ENCODE results near the gene COL6A2. TPM values are rescaled to one million over a fixed set of nuclear protein-coding genes. Genes with fewer than 3 reads are reported as not detected.
"Not testable (repeated sequence)": the region's sequence is repeated elsewhere in the genome, so short reads cannot be mapped to it uniquely, and the experiment has no call there.

Gene COL6A2
- total RNA-seq, 1 experiment from 2014 or later, result 163 TPM

DNA sequence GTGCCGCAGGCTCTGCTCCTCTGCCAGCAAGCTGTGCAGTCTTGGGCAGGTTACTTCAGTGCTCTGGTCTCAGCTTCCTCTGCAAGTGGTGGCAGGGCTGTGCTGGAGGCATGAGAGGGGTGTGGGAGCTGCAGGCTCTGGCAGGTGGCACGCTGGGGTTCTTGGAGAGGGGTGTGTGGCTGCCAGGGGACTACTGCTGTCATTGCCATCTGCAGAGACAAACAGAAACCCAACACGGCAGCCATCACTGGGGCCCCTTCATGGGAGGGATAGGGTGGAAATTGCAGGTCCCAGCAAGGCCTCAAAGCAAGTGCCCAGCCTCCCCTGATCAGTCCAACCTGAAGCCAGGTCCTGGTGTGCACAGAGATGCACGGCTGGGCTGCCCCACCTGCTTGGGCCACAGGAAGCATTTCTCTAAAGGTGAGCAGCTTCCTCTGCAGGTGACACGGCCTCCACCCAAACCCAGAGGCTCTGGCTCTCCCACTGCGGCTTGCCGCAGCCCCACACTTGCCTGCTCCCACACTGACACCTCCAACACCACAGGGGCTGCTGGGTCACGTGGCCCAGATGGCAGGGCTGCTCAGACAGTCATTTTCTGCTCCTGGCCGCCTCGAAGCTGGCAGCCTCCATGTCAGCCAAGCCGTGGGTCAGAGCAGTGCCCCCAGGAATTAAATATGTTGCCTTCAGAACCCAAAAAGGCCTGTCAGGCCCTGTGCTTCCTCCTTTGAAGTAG is 4.1 kb upstream of the COL6A2 start:
- no peak for DNase-seq (ENCODE audit: low spot score)

DNA sequence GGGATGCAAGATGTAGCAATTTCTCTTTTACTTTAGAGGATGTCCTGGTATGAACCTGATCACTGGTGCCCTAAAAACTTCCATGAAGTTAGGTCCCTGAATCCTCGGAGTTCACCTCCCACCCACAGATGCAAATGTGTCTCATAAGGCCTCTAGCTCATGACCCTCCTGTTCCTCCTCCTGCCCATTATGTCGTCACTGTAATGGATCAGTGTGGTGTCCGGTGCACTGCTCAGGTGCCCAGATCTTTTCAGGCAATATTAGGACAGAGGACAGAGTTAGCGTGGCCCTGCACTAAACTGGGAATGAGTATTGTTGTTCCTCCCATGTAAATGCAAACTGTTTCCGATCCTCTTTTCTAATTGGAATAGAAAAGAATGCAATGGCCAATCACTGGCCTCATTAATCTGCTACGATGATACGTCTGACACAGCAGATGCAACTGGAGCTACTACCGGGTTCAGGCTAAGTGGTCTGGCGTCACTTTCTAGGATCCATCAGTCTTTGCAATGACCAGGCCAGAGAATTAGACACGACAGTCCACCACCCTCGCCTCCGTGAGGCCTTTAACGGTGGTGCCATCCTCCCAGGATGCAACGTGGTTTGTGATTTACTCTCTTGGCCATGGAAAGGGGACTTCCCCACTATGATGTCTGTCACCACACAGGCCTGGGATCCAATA is 3.4 kb upstream of the COL6A2 start:
- DNase-seq (ENCODE audit: low spot score), result no peak

DNA sequence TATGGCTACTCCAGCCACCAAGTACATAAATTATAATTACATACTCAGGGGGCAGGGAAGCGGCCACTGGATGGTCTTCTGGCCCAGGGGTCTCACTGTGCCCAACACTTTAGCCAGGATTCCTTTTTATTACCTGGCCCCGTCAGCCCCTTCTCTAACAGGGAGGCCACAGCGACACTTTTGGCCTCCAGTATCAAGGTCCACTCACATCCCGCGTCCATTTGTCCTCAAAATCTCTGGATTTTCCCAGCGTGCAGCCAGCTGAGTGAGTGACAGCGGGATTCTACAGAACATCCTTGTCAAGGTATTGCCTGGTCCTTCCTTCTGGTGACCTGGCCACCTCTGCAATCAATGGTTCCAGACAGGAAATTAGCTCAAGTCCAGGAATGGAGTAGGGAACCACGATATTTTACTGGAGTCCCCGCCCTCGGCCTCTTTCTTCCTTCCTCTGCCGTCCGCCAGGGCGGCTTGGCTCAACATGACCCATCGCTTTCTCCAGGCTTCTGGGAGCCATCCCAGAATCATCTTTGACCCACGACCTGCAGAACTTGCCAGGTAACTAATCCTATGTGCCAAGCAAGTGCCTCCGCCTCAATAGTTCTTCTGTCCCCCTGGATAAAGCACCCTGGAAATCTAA is 2.7 kb upstream of the COL6A2 start:
- DNase-seq (ENCODE audit: low spot score), result no peak

DNA sequence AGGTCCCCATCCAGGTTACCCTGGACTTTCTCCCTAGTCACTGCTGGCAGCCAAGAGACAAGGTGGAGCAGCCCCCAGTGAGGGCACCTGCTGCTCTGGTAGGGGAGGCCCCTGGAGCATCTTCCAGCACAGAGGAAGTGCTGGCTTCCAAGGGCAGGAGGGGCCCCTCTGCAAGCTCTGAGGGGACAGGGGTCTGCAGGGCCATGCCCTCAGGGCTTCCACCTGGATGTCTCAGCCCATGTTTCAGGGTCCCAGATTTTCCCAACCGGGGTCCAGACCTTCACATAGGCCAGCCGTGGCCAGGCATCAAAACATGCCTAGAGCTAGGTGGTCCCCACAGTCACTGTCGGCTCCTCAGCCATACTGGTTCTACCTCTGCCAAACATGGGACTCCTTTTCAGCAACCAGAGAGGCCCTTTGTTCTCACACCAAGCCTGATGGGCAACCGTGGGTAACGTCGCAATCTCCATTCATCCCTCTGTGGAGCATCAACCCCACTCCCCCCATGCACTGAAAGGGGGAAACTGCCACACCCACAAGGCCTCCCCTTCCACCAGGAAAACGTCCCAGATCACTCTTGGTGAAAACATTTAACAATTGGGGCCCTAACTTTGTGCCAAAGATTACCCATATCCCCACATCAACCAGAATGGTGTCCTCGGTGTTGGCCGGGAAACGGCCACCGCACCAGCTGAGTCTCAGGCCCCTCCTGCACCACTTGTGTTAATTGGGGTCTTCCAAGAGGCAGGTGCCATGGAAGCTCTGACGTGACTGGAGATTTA is 1.9 kb upstream of the COL6A2 start:
- DNase-seq (ENCODE audit: low spot score), result no peak

DNA sequence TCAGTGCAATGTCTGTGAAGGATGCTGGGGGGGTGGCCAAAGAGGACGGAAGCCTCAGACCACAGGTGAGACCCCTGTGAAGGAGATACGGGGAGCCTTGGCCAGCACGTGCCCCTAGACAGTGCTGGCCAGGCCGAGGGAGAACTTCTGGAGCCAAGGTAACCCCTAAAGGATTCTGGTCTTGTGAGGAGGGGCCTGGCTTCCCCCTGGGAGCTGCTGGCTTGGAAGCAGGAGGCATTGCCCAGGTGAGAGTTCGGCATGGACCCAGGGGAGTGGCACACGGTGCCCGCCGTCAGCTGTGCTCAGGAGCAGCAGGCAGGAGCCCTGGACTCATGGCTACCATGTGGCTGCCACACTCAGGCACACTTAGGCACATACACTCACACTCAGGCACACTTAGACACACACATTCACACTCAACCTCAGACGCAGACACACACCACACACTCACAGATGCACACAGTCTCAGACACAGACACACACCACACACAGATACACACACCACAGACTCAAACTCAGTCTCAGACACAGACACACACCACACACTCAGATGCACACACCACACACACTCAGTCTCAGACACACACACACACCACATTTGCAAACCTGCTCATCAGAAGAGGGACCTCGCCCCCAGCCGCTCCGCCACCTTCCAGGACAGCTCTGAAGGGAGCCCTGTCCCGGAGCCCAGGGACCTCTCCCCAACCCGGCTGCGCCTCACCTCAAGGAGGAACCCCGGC is 1.1 kb upstream of the COL6A2 start:
- DNase-seq (ENCODE audit: low spot score), result no peak

DNA sequence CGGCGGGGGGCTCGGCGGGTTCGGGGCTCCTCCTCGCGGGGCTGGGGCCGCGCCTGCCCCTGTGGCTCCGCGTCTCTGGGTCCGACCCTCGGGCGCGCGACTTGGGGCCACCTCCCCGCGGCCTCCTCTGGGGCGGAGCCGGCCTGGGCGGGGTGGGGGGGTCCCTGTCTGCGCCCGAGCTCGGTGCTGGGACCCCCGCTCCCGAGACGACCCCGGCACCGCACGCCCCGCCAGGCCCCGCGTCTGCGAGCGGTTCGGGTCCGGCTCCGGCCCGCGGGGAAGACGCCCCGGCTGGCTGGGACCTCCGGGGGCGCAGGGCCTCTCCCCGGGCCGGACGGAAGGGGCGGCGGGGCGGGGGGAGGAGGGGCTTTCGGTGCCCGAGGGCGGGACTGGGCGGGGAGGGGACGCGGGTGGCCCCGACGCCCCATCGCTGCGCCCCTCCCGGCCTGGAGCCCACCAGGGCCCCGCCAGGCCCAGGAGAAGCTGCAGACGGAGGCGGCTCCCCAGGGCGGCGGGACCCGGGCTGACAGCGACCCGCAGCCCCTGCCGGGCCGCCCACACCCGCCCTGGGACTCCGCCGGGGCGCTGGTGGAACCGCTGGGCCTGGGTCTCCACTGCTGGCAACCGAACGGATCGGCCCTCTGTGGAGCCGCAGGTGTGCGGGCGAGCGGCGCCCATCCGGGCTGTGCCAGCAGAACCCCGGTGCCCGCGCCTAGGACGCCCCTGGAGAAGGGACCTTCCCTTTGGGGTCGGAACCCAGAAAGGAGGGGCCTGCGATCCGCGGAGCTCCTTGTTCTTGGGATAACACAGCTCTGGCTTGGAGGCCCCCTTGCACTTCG is 610 bp downstream of the COL6A2 start:
- DNase-seq (ENCODE audit: low spot score), result no peak

DNA sequence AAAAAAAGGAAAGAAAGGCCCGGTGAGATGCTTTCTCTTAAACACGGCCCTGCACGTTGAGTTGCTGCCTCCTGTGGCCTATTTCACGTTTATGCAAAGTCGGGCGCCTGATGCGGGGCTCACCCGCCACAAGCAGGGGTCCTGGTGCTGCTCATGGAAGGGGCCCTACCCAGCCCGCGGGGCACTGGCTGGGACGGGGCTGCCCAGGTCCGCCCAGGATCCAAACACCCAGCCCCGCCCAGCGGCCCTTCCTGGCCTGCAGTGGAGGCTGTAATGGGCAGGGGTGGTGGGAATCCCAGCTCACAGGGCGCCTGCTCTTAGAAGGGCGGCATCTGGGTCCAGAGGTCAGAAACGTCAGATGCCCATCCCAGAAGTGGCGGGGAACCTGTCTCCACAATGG is 1.6 kb downstream of the COL6A2 start:
- no peak for DNase-seq (ENCODE audit: low spot score)

DNA sequence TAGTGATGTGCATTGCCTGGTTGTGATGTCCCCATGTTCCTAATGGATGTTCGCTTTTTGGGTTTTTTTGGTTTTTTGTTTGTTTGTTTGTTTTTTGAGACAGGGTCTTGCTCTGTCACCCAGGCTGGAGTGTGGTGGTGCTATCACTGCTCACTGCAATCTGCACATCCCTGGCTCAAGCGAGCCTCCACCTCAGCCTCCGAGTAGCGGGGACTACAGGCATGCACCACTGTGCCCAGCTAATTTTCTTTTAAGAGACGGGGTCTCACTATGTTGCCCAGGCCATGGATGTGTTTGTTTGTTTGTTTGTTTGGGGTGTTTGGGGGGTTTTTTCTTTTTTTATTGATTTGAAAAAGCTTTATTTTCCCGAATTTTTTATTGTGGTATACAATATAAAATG is 2.1 kb downstream of the COL6A2 start:
- no peak for DNase-seq (ENCODE audit: low spot score)

DNA sequence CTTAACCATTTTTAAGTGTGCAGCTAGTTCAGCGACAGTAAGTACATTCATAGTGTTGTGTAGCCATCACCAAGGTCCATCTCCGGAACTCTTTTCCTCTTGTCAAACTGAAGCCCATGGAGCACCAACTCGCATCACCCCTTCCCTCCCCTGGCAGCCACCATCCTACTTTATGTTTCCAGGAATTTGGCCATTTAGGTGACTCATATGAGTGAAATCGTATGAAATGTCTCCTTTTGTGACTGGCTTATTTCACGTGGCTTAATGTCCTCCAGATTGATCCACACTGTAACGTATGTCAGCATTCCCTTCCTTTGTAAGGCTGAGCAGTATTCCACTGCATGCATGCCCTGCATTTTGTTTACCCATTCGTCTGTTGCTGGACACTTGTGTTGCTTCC is 2.5 kb downstream of the COL6A2 start:
- DNase-seq (ENCODE audit: low spot score), result peak; percentile 57

DNA sequence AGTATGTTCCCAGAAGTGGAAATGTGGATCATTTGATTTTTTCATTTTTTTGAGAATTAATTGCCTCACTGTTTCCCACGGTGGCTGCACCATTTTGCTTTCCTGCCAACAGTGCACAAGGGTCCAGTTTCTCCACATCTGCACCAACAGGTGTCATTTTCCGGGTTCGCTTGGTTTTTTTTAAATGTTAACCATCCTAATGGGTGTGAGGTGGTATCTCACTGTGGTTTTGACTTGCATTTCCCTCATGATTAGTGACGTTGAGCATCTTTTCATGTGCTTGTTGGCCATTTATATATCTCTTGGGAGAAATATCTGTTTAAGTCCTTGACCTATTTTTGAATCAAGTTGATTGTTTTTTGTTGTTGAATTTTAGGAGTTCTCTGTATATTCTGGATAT is 3.0 kb downstream of the COL6A2 start:
- DNase-seq (ENCODE audit: low spot score), result no peak

DNA sequence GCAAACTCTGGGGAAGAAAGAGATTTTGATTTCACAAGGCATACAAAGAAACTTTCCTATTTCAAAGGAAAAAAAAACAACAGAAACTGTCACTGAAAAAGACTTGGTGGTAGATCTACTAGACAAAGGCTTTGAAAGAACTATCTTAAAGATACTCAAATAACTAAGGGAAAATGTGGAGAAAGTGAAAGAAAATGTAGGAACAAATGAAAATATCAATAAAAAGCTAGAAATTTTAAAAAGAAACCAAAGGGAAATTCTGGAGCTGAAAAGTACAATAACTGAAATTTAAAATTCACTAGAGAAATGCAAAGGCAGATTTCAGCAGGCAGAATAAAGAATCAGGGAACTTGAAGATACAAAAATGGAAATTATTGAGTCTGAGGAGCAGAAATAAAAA is 6.2 kb downstream of the COL6A2 start:
- DNase-seq (ENCODE audit: low spot score), result no peak

DNA sequence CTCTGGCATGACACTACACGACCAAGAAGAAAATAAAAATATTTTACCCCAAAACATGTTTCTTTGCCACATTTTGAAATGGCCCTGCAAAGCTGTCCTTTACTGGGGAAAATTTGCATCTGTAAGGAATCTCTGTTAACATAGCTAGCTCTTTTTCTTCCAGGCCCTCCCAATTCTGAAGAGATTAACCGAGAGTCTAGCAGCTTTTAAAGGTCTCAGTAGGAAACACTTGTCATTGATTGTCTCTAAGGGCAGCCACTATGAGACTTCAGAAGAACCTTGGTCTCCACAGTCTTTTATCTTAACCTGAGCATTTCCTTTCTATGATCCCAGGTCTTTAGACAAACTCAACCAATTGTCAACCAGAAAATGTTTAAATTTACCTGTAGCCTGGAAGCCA is 9.5 kb downstream of the COL6A2 start:
- not testable (repeated sequence) for DNase-seq (ENCODE audit: low spot score)

DNA sequence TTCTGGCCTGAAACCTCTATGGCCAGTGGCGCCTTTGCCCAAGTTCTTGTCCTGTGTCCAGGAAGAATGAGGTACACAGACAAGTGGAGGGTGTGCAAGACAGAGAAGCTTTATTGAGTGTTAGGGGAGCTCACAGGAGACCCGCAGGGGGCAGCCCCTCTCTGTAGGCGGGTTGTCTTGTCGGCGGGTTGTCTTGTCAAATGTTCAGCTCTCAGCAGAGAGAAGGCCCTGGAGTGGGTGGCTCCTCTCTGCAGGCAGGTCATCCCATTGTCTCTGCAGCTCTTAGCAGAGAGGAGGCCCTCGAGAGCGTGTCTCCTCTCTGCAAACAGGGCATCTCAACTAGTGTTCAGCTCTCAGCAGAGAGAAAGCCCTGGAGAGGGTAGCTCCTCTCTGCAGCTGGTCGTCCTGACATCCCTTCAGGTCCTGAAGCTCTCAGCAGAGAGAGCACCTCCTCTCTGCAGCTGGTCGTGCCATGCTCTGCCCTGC is 11.0 kb downstream of the COL6A2 start:
- no peak for DNase-seq (ENCODE audit: low spot score)

DNA sequence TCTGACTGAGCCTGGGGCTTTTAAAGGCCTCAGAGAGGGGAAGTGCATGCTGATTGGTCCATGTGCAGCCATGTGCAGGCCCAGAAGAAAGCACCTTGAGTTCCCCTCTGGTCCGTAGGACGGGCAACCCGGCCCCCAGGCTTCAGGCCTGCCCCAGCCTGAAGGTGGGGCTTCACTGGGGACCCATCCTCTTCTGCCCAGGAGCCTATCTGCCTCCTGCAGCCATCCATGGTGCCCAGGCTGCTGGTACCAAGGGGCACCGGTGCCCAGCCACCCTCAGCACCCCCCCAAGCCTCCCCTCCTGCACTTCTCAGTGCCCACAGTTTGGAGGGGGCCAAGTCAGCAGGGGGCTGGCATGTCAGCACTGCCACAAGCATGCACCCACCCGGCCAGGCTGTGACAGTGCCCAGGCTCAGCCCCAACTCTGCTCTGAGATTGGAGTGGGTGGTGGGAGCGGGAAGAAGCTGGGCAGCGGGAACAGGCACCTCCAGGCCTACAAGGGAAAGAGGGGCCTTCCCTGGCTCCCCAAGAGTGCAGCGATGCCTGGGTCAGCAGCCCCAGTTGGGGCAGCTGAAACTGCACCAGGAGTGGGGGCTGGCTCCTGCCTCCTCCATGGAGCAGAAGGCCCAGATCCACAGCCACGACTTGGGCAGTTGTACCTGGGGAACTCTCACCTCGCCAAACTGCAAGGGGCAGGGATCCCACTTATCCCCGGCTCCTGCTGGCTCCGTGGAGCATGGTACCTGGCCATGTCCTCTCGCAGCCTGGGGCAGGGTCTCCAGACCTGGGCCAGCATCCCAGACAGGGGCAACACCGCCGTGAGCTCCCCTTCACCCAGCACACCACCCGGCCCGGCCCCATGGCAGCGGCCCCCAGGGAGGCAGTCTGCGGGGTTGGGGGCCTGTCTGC is 11.7 kb downstream of the COL6A2 start:
- no peak for DNase-seq (ENCODE audit: low spot score)

DNA sequence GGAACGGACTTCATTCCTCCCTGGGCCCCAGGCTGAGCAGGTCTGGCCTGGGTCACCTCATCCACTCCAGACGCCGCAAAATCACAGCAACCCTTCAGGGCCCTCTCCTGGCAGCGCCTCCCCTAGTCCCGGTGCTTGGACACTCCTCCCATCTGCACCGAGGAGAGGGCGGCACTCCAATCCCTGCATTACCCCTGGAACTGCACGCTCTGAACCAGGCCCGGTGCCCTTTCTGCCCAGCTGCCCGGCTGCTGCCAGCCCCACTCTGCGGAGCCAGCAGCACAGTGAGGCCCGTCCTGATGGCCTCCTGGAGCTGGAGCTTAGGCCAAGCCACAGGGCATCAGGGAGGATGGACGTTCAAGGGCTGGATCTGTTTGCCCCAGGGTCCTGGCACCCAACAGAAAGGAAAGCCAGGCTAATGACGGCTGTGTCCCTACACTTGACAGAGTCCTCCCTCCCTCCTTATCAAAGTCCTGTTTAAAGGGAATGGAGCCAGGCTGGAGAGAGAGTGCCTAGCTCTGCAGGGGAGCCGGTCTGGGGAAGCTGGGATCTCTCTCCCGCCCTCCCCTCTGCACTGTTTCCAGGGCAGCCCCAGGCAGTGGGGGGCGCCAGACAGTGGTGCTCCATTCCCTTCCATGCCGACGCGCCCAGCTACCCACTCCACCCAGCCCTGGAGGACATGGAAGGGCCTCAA is 12.7 kb downstream of the COL6A2 start:
- no peak for DNase-seq (ENCODE audit: low spot score)

DNA sequence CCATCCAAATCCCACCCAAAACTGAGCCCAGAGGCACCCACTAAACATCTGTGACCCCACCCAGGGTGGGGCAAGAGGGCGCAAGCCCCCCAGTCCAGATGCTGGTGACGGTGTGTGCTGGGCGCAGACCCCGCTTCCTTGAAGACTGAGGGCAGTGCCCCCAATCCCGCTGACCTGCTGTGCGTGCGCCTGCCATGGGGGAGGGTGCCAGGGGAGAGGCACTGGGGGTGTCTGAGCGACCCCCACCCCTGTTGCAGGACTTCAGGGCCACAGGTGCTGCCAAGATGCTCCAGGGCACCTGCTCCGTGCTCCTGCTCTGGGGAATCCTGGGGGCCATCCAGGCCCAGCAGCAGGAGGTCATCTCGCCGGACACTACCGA is 13.3 kb downstream of the COL6A2 start:
- DNase-seq (ENCODE audit: low spot score), result no peak

DNA sequence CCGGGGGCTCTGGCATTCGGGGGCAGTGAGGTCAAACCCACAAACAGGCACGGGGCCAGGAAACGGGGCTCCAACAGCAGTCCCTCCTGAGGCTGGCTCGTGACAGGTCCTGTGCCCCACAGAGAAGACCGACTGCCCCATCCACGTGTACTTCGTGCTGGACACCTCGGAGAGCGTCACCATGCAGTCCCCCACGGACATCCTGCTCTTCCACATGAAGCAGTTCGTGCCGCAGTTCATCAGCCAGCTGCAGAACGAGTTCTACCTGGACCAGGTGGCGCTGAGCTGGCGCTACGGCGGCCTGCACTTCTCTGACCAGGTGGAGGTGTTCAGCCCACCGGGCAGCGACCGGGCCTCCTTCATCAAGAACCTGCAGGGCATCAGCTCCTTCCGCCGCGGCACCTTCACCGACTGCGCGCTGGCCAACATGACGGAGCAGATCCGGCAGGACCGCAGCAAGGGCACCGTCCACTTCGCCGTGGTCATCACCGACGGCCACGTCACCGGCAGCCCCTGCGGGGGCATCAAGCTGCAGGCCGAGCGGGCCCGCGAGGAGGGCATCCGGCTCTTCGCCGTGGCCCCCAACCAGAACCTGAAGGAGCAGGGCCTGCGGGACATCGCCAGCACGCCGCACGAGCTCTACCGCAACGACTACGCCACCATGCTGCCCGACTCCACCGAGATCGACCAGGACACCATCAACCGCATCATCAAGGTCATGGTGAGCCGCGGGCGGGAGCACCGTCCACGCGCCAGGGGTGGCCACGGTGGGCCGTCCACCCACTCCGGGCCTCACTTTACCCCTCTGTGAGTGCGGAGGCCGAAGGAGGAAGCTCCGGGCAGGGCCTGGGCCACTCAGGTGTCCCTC is 14.2 kb downstream of the COL6A2 start:
- no peak for DNase-seq (ENCODE audit: low spot score)

DNA sequence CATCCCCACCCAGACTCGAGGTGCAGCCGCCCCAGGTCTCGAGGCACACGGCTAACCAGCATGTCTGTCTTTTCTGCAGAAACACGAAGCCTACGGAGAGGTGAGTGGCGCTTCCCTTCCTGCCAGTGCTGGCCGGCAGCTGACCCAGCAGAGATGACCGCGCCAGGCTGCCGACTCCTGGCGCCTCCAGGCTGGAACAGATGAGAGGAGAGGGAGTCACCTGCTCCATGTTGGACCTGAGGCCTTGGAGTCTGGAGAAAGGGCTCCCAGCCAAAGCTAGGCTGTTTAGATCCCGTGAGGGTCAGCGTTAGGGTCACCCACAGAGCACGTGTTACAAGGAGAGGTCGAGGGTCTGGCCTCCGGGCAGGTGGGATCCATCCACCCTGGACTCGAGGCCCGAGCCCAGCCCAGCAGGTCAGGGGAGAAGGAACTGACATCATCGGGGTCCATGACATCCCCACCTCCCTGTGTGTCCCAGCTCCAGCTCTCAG is 14.9 kb downstream of the COL6A2 start:
- DNase-seq (ENCODE audit: low spot score), result no peak

Measured in A172 (cell line).